Stimulated activated CD8-positive, alpha-beta memory T cell treated with anti-CD3 and anti-CD28 coated beads, Interleukin-2, amount 100 ng/mL, for 1 hour (primary cell): ENCODE measurements around the gene DNAJB8.

Experiments
- DNase-seq, 2 donors: peaks; one replicate each; pipeline ENCODE4 v3.0.0-alpha.2; 2020; ENCODE audit warnings: low read depth in 2 of 2

Gene DNAJB8

DNA sequence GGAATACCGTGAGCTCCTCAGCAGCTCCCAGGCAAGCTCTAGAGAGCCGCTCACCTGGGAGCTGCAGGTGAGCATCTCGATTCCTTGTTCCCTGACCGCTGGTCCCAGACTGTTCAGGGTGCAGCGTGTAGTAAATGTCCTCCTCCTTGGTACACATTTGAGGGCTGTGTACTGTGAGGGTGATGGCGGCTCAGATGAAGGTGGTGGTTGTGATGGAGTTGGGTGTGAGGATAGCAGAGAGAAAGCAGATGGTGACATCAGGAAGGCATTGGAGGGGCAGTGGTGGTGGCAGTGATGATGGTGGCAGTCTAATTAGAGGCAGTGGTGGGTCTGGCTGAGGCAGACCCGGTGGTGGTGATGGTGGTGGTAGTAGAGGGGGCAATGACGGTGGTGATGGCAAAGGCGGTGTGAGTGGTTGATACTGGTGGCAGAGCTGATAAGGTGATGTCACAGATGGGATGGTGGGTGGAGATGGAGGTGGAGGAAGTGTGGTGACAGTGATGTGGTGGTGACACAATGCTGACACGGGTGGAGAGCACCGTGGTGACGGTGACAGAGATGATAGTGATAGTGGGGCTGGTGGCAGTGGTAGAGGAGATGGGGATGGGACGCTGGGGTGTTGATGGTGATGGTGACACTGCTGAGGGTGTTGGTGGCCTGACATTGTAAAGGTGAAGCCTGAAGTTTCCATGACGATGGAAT is at the start of gene DNAJB8:
DNAJB8 (minus strand) TSS at position 51 of the 702 bp plus-strand sequence. CDS start 3,645 bp downstream, outside the sequence.
- DNase-seq = no peak

DNA sequence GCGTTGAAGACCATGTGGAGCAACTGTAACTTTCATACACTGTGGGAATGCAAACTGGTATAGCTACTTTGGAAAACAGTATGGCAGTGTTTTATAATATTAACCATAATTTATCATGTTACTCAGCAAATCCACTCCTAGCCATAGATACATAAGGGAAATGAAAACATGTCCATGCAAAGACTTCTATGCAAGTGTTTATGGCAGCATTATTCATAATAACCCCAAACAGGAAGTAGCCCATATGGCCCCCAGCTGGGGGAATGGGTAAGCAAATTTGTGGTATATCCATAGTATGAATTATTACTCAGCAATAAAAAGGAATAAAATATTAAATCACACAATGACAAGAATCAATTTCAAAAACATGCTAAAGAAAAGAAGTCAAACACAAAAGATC is 49.3 kb upstream of the DNAJB8 start:
- no peak for DNase-seq

DNA sequence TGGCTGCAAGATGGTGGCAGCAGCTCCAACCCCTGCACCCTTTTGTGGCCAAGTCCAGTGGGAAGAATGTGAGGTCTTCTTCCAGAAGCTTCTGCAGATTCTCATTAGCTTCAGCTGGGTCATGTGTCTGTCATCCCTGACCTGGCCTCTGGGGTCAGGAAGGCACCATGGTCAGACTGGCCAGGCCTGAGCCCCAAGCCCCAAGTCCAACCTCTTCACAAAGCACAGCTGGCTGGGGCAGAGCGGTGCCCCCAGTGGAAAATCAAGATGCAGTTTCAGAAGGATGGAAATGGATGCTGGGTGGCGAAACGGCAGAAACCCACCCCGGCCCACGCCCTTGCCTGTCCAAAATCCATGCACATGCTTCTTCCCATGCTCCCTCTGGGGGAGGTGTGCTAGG is 42.2 kb upstream of the DNAJB8 start:
- no peak for DNase-seq

DNA sequence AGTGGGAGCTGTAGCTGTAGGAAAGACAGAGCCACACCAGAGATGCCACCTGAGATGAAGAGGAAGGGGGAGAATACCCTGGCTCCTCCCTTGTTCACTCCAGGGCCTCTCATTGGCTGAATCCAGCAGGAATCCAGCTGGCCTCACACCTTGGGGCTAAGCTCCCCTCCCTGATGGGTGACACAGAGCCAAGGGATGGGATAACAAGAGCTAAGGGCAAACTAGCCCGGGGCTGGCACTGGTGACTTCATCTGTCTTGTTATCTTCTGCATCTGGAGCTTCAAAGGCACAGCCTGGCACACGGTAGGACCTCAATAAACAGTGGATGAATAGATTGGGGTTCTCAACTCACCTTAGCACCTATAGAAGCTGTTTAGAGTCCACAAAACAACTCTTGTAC is 40.1 kb upstream of the DNAJB8 start:
- DNase-seq = no peak

DNA sequence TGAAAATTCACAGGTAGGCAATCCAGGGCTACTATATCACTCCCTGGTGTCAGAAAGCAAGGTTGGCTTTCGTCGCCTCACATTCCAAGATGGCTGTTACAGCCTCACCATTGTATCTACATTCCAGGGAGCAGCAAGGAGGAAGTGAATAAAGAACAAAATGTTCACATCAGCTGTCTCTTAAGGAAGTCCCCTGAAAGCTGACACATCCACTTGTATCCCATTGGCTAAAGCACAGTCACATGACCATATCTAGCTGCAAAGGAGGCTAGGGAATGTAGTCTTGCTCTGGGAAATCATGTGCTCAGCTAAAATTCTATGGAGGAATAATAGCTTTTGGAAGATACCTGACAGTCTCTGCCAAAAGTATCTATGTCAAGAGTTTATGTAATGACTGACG is 39.1 kb upstream of the DNAJB8 start:
- DNase-seq = no peak

DNA sequence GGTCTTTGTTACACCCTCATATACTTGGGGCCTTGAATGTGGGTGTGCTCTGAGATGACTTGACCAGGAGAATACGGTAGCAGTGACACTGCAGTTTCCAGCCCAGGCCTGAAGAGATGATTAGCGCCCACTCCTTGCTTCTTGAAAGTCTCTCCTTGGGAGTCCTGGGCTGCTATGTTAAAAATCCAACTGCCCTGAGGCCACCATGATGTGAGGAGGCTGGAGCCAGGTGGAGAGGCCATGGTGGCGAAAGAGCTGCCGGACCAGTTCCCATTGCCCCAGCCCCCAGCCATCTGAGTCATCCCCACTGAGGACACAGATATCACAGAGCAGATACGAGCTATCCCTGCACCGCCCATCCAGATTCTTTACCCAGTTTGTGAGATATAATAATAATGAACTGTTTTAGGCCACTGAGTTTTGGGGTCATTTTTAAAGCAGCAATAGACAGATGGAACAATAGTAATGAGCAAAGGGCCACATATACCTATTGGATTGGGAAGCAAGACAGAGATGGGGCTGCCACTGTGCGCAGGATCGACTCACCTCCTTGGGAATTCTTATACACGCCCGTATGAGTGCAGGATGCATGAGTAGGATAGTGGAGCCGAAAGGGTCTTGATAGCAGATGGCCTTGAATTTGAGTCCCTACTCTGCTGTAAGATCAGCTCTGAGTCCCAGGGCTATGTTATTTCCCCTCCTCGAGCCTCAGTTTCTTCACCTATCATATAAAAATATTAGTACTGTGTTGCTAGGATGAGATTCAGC is 38.5 kb upstream of the DNAJB8 start:
- DNase-seq = no peak

DNA sequence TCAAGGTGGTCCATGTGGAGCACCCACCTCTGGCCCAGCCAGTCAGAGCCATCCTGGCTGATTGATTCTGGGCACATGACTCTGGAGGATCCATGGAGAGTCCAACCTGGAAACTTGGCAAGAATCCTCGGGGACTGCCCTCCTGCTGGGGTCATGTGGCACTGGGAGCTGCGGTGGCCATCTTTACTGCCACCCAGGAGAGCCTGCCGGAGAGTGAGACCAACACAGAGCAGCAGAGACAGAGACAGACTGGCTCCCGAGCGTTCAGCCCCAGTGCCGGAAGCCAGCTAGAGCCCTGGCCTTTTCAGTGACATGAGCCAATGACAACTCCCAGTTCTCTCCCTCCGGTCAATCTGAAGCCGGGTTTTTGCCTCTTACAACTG is 37.8 kb upstream of the DNAJB8 start:
- DNase-seq = no peak

DNA sequence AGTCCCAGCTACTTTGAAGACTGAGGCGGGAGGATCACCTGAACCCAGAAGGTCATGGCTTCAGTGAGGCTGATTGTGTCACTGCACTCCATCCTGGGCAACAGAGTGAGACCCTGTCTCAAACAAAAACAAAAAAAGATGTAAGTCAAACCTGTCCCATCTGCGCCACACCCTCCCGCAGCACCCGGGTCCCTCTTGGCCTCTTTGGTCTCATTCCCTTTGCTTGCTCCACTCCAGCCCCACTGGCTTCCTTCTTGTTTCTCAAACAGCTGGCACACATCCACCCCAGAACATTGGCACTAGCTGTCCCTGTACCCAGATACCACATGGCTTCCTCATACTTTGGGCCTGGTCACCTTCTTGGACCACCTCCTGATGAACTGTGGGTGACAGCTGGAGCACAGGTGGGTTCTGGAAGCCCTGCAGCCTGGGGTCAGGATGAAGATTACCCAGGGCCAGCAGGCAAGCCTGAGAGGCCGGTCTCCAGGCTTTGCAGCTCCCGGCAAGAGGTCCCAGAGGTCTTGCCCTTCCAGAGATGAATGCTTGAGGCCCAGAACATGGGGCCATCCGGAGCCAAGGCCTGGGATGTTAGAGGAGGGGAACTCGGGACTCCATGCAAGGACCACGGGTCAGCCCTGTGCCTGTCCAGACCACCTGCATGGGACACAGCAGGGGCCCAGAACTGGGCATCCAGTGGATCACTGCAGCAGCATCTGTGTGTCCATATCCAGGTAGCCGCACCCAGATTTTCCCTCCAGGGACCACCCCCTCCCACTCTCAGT is 37.3 kb upstream of the DNAJB8 start:
- no peak for DNase-seq

DNA sequence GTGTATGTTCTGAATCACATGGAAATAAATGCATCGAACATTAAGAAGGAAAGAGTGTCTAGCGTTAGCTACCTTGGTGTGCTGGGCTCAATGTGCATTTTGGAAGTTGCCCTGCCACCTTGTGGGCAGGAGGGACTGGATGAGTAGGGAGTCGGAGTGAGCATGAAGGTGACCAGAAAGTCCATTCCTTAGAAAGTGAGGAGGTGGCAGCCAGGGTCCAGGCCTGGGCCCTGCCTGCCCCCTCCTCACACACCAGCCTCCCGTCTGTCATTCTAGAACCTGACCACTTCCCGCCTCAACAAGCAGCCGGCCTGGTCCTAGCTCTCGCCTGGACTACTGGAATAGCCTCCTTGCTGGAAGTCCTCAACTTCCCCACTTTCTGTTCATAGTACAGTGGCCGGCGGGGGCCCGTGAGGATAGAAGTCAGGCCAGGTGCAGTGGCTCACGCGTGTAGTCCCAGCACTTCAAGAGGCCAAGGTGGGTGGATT is 36.5 kb upstream of the DNAJB8 start:
- DNase-seq = no peak

DNA sequence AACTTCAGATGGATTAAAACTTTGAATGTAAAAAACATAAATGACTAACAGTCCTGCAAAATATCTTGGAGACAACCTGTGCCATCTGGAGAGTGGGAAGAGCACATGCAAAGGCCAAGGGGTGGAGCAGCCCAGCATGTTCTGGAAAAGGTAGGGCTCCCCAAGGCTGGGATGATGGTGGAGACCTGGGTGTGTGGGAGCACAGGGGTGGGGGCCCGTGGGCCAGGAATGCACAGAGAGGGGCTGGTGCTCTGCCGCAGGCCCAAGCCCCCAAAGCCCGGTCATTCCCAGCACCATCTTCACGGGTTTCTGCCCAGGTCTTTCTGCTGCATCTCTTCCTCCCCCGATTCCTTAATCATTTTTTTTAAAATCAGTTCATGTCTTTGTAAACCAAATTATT is 36.0 kb upstream of the DNAJB8 start:
- DNase-seq = no peak

DNA sequence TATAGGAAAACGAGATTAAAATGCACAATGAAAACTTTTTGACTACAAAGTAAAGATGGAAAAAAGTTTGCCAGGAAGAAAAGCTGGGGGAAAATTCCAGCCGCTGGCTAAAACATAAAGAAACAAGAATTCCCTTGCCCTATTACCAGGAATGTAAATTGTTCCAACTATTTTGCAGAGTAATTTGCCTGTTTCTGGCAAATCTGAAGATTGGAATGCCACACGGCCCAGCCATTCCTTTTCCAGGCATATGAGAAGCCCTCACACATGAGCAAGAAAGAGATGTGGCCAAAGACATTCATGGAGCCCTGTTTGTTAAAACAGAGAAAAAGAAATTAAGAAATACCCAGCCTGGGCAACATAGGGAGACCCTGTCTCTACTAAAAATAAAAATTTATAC is 34.7 kb upstream of the DNAJB8 start:
- no peak for DNase-seq

DNA sequence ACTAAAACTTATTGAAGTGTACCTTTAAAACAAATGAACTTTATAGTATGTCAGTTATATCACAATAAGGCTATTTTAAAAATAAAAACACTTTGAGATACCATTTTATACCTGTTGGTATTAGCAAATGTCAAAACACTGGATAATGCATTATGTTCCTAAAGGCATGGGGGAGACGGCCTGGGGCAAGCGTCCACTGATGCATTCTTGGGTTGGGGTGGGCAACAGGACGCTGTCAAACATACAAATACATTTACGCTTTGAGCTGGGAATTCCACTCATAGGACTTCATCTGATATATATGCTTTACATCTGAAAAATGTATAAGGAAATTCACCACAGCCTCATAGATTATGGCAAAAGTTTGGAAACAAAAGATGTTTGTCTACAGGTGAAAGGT is 33.9 kb upstream of the DNAJB8 start:
- DNase-seq = no peak

DNA sequence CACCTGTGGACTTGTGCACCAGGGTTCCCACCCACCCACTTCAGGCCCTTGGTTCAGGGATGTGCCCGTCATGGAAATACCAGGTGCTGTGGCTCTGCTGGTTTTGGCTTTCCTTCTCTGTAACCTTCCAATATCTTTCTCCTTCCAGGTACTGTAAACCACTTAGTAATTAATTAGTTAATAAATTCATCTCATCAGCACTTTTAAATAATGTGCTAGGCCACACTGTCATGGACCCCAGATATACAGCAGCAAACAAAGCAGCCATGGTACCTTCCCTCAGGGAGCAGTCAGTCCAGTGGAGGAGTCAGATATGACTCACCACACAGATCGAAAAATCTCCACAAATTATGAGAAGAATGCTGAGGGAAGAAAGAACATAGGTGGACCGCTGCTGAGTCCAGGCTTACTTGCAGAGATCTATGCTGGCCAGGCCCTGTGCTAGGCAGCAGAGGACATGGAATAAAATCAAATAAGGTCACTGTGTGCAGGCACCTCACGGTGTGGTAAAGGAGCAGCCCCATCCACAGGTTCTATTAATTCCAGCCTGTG is 33.1 kb upstream of the DNAJB8 start:
- DNase-seq = no peak

DNA sequence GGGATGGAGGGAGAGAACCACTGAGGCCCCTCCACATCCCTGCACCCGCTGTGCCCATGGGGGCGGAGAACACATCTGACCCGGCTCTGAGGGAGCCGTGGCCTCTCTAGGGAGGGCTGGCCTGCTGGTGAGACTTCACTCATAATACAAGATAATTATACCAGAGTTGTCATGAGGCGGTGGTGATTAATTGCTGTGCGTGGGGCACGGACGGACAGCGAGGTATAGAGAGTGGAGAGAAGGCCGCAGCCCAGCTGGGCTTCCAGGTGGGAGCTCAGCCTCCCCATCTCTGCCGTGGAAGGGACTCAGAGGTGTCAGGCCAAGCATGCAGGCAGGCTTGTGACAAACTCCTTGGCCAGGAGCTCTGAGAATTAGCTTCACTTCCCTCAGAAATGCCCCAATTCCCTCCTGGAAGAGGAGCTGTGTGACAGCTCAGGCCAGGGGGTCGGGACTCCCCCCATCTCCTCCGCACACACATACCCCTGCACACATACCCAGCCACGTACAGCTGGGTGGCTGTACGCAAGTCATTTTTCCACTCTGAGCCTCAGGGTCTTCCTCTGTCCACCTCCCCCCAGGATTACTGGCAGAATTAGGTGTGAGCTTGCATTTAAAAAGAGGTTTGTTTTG is 32.3 kb upstream of the DNAJB8 start:
- DNase-seq = no peak

DNA sequence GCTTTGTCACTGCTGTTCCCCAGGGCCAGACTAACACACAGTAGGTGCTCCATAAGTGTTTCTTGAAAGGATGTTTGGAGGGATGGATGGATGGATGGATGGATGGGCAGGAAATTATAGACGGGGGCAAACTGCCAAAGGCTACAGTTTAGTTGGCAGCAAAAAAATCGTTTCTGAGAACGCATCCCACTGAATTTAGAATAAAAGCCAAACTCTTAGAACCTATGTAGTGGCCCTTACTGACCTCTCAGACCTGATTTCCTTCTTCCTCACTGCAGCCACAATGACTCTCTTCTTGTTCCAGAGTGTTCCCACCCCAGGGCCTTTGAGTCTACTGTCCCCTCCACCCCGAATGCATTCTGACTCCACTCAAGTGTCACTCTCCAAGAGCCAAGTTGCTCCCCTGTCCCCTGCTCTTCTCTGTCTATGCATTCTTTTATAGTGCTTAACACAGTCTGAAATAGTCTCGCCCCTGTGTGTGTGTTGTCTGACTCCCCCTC is 31.5 kb upstream of the DNAJB8 start:
- no peak for DNase-seq

DNA sequence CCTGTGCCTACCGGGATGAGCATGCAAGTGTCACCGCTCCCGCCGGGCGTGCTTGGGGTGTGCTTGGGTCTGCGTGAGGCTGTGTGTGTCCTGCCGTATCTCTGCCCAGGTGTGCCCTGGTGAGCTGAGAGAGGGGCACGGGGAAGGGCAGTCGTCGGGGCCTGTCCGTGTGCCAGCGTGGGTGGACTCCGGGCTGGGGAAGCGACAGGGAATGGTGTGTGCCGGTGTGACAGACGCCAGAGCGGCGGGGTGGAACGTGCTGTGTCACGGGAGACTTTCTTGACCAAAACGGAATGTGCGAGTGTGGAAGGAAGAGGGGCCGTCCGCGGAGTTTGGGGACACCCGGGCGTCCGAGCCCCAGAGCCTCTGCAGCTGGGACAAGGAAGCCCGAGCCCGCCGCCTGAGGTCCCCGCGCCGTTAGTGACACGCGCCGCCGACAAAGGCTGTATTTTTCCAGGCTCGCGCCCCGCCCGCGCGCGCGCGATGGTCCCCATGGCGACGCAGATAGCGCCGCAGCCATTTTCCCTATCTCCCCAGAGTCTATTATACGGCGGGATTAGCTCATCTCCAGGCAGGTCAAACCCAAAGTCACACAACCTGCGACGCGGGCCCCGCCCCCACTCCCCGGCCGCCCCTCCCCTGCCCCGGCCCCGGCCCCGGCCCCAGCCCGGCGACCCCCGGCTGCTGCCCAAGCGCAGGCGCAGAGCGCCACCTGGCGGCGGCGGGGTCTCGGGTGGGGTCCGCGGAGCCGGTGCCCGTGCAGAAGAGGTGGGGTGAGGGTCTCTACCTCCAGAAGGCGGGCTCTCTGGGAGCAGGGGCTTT is 30.8 kb upstream of the DNAJB8 start:
- peak; percentile 31 to 46 for DNase-seq

DNA sequence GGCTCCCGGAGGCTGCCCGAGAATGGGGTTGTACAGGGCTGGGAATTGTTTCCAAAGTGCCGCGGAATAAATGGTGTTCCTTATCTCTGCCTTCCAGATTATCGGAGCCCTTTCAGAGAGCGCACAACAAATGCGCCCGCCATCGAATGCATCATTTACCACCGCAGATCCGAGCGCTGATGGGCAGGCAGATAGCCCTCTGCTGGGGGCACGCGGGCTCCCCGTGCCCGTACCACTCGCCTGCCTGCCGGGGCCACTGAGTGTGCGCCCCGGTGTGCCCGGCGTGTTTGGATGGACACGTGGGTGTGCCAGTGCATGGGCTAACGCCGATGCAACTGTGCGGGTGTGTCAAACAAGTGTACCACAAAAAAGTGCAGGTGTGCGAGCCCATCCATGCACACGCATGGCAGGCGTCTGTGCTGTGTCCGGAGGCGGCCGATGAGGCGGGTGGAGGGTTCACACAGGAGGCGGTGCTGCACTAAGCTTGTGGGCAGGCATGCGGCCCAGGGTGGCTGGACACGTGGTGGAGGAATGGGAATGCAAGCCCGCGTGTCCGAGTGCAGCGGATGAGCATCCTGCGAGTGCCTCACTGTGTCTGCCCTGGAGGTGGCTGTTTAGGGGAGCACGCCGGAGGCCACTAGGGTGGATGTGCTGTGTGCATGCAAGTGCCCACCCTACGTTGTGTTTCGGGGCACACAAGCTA is 30.1 kb upstream of the DNAJB8 start:
- no peak for DNase-seq

DNA sequence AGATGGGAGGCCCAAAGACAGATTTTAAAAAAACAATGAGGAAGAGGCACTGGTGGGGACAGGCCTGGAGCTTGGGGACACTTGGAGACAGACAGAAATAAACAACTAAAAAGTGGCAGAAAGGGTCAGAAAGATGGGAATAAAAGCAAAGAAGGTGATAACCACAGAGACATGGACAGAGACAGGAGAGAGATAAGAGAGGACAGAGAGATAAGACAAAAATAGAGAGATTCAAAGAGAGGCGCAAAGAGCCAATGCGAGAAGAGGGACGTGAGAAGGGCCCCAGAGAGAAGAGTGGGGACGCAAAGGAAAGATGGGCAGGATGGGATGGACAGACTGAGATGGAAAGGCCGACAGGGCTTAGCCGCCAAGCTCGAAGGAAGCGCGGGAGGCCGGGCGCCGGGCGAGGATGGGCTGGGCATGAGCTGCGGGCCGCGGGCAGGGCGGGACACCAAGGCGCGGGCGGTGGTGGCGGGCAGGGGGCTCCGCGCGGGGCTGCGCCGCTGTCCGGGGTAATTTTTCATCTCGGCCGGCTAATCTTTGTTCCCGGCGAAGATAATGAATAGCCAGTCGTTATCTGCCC is 29.4 kb upstream of the DNAJB8 start:
- DNase-seq = no peak

DNA sequence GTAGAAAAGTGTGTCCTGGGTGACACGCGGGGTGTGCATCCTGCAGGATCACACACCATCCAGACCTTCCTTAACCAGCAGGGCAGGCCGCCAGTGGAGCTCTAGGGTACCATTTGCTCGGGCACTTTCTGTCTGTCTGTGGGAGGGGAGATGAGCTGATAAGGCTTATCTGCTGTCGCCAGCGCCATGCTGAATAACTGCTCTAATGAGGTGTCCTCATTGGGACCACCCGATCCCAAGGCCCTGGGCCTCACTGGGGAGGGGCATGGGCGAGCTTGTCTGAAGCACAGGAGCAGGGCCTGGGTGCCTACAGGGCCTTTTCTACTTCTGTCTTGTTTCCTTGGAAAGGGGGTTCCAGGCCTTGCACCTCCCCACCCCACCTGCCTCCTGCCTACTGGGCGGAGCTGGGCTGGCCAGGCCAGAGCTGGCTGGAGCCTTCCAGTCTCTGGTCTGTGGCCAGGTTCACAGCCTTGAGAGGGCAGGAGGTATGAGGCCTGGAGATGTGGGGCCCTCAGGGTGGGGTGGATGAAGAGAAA is 28.8 kb upstream of the DNAJB8 start:
- DNase-seq = no peak

DNA sequence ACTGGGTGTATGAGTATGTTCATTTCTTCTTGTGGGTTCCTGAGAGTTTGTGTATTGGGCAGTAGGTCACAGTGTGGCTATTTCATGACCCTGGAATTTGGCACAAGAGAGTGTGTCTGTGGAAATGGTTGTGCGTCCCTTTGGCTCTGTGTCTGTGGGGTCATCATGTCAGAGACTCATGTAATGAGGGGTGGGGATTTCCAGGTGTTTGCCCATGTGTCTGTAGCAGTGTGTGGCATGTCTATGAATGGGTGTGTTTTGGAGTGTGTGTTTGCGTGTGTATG is 27.6 kb upstream of the DNAJB8 start:
- no peak for DNase-seq
